NCI-H1694 treated with DMSO at 0.1 percent for 48 hours (cell line): ENCODE data around the gene GABPB2.

Experiments used
- DNase-seq: peaks from one replicate; lab custom pipeline; 2025; lab: John Stamatoyannopoulos, UW

GABPB2 gene

DNA sequence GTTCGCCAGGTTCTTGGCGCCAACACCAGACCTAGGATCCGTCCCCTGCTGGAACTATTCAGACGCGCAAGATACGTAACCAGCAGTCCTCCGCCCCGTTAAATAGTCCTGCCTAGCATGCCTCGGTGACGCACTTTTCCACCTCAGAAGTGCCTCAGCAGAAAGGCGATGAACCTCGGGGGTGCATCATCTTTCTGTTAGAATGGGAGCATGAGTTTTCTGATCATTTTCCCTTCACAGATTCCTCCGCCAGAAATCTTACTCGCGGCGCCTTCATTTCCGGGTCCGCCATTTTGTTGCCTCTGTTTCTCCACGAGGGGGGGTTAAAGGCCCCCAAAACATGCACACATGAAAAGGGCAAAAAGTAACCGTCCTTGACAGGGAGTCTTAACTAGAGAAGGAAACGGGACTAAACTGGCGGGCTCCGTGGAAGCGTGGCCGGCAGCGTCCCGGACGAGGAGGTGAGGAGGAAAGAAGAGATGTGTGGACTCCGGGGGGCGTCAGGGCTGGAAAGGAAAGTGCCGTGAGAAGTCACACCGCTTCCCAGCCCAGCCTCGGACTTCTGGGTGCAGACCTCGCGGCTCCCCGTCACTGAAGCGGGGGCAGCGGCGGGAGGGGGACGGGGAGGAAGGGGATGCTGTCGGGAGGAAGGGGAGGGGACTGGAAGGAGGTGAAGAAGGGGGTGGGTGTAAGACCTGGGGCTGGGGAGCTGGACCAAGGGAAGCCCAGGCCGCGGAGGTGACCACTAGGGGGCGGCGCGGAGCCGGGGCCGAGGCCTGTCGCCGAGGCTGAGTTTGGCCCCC is at the start of gene GABPB2:
Gene GABPB2 (plus strand): TSS at position 288 of the 803 bp plus-strand sequence. CDS start 17,429 bp downstream, outside the sequence.
- DNase-seq = peak; percentile 94

DNA sequence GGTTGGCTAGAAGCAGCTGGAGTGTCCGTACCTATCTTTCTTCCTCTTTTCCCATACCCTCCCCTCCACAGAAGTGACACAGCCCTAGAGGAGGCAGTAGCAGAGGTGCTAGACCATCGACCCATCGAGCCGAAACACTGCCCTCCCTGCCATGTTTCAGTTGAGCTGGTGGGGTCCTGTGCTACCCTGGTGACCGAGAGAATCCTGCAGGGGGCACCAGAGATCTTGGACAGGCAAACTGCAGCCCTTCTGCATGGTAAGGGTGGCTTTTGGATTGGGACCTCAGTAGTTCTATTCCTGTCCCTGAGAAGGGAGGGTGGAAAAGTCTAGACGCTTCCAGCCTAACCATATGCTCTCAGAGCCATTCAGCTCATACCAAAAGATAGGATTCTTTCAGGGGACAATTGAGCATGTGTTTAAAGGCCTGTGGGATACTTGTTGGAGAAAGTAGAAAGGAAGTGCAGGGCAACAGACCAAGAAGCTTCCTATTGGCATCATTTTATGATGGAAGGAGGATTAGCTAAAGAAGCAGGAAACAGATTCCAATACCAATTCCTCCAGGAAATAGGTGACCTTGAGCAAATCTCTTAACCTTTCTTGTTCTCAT is 45.9 kb upstream of the GABPB2 start:
- peak; percentile 78 for DNase-seq

DNA sequence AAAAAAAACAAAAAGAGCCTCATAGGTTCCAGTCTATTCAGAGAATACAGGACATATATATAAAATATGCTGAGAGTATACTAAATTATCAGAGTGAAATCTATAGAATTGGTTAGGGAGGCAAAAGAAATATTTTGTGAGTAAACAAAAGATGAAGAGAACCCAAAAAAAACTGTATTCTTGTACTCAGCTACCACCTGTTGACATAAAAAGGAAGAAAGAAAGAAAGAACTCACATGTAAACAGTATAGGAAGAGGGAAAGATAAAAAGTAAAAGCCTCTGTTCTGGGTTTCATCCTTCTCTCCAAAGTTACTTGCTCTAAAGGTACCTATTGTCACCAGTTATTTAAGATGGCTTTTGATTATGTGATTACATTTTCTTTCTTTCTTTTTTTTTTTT is 44.1 kb upstream of the GABPB2 start:
- DNase-seq = no peak

DNA sequence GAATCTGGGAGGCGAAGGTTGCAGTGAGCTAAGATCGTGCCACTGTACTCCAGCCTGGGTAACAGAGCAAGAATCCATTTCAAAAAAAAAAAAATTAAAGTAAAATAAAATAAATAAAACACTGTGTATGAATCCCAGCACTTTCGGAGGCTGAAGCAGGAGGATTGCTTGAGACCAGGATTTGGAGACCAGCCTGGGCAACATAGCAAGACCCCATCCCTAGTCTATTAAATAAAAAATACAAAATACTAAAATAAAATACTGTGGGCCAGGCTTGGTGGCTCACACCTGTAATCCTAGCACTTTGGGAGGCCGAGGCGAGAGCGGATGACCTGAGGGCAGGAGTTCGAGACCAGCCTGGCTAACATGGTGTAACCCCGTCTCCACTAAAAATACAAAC is 38.4 kb upstream of the GABPB2 start:
- DNase-seq = no peak

DNA sequence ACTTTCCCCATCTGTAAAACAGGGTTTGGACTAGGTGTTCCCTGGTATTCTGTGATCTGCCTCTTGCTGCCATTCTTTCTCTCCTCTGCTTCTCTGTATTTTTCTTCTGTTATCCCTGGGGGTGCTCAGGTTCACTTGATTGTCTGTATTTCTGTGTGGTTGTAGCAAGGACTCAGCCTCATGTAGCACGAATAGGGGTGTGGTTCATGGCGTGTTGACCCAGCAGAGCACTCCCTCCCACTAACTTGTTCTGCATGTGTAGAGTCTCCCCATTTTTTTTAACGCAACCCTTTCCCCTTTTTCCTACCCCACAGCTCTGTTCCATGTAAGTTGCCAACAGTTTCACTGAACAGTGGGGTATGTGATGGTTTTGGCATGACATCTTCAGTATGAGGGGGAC is 35.4 kb upstream of the GABPB2 start:
- DNase-seq = no peak

DNA sequence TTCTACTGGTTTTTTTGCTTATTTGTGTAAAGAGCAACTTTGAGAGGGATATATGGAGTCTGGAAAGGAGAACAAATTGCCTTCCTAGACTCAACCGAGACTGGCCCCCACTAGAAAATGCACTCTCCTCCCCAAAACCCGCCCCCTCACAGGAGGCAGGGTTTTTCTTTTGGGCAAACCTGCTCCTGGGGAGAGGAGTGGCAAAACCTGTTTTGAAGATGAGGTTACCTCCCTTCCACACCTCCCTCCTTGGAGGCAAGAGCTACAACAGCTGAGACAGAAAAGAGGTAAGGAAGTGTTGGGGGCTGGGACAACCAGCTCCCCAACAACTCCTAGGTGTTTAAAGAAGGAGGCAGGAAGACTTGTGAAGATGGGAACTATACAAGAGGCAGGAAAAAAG is 34.2 kb upstream of the GABPB2 start, which contains the start of gene BNIPL:
Gene BNIPL (plus strand): TSS at position 231 of the 400 bp plus-strand sequence. CDS start 140 bp downstream, at position 371.
- no peak for DNase-seq

DNA sequence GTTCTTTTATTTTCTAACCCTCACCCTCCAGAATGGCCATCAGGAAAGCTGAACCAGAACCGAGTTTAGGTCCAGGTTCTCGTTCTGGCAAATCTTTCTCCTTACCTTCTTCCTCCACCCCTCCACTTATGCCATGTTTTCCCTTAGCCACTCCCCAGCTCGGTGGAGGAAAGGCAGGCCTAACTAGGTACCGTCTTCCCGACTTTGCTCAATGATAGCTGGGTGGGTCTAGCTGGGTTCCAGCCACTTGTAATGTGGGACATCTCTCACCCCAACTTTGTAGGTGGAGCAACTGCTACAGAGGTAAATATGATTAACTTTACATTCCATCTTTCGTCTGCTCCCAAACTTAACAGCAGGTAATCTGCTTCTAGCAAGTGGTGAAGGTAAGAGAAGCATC is 33.5 kb upstream of the GABPB2 start:
- no peak for DNase-seq

DNA sequence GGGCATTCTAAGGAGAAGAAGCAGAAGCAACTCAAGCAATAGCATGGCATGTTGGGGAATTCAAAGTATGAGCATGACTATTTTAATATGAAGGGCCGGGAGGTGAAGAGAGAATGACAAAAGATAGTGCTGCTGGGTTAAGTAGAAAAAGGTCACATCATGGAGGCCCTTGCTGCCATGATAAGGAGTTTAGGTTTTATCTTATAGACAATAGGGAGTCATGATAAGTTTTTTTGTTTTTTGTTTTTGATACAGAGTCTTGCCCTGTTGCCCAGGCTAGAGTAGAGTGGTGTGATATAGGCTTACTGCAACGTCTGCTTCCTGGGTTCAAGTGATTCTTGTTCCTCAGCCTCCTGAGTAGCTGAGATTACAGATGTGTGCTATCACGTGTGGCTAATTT is 31.0 kb upstream of the GABPB2 start:
- no peak for DNase-seq

DNA sequence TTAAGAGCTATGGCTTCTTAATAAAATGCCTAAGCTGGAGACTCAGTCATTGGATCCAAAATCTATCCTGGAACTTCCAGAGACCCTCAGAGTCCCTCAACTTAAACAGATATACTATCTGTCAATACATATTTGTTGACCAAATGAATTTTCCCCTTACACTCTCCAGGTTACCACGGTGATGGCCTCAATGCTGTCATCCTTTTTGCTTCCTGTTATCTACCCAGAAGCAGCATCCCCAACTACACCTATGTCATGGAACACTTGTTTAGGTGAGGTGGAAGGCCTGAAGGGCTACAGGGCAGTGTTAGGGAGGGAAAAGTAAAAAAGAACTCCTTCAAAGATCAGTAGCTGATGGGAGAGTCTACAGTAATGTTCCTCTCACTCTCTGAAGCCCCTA is 27.4 kb upstream of the GABPB2 start:
- DNase-seq = no peak

DNA sequence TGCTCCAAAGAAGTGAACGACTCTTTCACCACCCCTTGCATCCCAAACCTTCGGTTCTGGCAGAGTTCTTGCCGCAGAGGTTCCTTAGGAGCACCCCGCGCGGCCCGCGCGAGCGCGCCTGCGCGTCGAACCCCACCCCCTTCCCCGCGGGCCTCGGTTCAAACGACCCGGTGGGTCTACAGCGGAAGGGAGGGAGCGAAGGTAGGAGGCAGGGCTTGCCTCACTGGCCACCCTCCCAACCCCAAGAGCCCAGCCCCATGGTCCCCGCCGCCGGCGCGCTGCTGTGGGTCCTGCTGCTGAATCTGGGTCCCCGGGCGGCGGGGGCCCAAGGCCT is 23.0 kb upstream of the GABPB2 start, which contains the start of gene C1orf56:
Gene C1orf56 (plus strand): TSS at position 161 of the 334 bp plus-strand sequence. CDS start 97 bp downstream, at position 258.
- peak; percentile 62 for DNase-seq

DNA sequence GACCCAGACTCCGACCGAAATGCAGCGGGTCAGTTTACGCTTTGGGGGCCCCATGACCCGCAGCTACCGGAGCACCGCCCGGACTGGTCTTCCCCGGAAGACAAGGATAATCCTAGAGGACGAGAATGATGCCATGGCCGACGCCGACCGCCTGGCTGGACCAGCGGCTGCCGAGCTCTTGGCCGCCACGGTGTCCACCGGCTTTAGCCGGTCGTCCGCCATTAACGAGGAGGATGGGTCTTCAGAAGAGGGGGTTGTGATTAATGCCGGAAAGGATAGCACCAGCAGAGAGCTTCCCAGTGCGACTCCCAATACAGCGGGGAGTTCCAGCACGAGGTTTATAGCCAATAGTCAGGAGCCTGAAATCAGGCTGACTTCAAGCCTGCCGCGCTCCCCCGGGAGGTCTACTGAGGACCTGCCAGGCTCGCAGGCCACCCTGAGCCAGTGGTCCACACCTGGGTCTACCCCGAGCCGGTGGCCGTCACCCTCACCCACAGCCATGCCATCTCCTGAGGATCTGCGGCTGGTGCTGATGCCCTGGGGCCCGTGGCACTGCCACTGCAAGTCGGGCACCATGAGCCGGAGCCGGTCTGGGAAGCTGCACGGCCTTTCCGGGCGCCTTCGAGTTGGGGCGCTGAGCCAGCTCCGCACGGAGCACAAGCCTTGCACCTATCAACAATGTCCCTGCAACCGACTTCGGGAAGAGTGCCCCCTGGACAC is 22.5 kb upstream of the GABPB2 start:
- peak; percentile 71 for DNase-seq

DNA sequence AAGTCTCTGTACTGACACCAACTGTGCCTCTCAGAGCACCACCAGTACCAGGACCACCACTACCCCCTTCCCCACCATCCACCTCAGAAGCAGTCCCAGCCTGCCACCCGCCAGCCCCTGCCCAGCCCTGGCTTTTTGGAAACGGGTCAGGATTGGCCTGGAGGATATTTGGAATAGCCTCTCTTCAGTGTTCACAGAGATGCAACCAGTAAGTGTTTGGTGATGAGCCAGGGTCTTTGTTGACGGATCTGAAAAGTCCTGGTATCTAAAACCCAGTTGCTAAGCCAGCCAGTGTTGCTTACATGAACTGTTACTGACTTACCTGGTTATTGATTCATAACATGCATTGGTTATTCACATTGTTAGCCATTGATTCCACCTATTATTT is 21.9 kb upstream of the GABPB2 start:
- no peak for DNase-seq

DNA sequence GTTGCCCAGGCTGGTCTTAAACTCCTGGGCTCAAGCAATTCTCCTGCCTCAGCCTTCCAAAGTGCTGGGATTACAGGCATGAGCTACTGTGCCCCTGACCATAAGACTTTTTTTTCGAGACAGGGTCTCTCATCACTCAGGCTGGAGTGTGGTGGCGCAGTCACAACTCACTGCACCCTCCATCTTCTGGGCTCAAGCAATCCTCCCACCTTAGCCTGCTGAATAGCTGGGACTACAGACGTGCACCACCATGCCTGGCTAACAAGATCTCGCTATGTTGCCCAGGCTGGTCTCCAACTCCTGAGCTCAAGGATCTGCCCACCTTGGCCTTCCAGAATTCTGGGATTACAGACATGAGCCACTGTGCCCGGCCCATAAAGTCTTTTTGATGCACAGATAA is 21.1 kb upstream of the GABPB2 start:
- no peak for DNase-seq

DNA sequence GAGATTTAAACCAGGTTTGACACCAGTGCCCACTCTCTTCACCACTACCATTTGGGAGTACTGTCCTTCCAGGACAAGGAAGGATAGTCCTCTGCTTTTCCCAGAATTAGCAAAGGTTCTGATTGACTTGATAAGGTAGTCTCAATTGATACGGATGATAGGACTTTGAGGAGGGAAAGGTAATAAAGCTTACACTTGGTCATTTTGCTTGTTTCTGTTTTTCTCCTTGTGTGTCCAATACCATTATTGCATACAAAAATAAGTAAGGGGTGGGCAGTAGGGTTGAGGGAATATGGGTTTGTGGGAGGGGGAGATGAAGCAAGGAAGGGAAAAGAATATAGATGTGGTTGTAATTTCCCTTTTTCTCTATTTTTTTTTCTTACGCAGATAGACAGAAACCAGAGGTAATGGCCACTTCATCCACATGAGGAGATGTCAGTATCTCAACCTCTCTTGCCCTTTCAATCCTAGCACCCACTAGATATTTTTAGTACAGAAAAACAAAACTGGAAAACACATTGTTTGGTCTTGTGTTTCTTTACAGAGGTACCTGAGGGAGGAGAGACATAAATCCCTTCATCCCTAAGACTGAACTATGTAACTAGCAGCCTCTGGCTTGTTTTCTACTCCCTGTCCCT is 20.4 kb upstream of the GABPB2 start:
- no peak for DNase-seq

DNA sequence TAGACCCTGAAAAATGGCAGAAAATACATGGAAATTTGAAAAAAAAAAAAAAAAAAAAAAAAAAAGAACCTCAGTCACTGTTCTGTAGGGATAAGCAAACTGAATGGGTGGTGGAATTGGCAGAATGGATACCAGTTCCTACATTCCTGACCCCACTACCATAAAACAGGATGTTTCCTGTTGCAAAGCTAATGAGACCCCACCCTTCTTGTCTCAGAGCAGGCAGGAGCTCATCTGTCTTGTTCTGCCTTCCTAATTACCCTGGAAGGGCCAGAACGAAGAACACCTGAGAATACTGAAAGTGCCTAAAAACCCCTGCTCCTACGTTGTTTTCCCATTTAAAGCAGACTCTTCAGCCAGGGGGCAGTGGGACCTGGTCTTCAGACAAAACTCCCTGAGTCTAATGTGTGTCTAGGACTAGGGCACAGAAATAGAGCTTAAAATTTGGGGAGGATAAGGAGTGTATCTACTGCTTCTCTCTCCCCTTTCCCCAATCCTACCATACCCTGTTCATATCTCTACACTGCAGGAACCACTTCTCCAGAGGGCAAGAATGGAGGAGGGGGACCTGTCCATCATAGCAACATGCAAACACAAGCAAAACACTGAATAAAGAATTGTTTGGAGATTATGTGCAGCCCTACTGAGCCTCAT is 19.1 kb upstream of the GABPB2 start:
- no peak for DNase-seq

DNA sequence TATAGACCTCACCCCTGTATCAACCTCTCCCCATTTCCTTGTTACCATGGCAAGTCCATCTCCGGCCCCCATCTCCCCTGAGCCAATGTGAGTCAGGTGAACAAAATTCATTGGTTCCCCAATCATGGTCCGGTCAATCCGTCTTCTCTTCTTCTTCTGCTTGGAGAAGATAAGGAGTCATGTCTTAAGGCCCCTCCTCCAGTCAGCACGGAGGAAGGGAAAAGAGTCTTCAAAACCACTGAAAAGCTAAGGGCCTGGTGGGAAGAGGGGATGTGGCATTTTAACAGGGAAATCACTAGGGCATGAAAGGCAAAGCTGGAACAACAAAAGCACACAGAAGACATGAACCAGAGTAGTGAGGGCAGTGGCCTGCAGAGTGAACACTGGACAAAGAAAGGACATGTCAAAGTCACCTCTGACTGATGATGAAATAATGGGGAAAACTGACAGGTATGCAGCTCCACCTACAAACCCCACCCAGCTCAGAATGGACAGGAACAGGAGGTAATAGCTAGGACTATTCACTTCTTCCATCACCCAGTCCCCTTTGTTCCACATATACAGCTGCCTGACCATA is 15.5 kb upstream of the GABPB2 start:
- DNase-seq = no peak

DNA sequence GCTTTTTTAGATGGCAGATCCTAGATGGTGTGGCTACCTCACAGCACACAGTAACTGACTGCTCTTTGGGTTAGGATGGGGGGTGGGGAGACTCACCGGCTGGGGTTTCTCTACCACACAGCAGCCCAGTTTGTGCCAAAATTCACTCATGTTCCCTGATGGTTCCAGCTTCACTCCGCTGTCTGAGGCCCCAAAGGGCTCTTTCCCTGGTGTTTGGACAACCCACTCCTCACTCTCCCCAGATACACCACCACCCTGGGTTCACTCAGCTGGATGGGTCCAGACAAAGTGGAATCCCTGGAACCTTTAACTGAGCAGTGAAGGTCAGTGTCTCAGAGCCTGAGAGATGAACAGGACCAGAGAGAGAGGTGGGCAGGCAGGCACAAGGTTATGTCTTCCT is 15.0 kb upstream of the GABPB2 start:
- DNase-seq = no peak

DNA sequence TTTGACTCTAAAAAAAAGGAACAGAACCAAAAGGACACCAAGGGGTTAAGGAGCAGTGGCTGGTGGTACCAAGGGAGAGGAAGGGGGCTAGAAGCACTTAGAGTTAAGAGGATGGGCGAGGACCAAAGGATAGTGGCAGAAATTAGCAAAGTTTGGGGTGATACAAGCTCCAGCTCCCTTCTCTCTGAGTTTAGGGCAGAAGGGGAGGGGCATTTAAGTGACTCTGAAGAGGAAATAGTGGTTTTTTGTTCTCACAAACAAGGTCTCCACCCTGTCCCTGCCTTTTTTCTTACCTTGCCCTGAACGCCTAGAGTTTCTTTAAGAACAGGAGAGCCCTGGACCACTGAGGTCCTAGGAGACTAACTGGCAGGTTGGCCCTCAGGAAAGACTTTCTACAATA is 14.4 kb upstream of the GABPB2 start:
- DNase-seq = no peak

DNA sequence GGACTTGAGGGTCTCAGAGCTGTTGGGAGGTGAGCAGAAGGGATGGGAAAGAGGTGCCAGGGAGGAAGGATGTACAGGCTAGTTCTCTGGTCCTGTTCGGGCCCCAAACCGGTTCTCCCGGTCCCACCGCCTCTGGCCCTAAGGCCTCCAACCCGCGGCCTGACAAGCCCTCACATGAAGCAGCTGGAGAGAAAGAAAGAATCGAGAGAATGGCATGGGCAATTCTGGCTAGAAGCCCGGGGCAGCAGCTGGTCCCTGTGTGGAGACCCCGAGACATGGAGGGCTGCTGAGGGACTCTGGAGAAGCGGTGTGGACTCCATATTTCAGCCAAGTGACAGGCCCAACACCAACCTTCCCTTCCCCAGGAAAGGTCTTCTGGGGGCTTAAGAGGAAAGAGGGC is 11.9 kb upstream of the GABPB2 start:
- DNase-seq = peak; percentile 32

DNA sequence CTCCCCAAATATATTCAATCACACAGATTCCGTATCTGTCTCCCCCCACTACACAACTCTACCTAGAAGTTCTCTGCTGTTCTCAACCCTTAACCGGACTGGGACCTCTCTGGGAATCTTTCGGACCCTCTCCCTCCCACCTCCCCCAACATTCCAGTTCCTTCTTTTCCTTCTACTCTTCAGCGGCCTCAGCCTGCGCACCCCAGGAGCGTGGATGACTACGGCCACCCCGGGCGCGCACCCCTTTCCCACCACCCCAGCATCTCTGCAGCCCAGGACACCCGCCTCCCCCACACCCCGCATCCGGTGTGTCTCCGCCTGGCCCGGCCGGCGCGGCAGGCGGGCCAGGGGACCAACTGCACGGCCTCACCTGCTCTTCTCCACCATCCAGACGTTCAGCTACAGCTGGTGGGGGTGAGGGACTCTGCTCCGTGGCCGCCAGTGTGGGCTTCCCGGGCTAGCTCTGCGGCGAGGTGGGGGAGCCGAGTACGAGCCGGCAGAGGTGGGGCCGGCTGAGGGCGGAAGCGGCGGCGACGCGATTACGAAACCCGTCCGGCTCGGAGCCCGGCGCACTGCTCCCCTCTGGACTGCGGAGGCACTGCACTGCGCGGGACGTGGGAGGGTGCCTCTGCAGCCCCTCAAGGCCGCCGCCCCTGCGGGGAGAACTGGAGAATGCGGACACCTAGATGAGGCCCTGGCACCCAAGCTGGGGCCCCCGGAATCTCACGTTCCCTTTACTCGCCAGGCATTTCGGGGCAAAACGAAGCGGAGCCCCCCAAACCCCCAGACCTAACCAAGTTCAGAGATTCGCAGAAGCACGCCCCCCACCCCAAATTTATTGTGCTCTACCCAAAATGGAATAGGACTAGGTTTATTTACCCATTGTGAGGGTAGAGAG is 11.2 kb upstream of the GABPB2 start, which contains the start of gene CDC42SE1:
Gene CDC42SE1 (minus strand): TSS at position 514 of the 898 bp plus-strand sequence. CDS start 3,892 bp downstream, outside the sequence.
- DNase-seq = peak; percentile 91
